Stimulated activated CD4-positive, alpha-beta T cell treated with anti-CD3 and anti-CD28 coated beads, Interleukin-12 subunit alpha, Interleukin-12 subunit beta, amount 100 ng/mL, for 48 hours (primary cell): ENCODE results near the gene C5.
"Not testable (repeated sequence)": the region's sequence is repeated elsewhere in the genome, so short reads cannot be mapped to it uniquely, and the experiment has no call there.

ENCODE experiments used
- DNase-seq, 3 donors: peaks; one replicate each; pipeline ENCODE4 v3.0.0-alpha.2; 2020; ENCODE audit warnings: low read depth in 2 of 3, low spot score in 1 of 3

The C5 gene

DNA sequence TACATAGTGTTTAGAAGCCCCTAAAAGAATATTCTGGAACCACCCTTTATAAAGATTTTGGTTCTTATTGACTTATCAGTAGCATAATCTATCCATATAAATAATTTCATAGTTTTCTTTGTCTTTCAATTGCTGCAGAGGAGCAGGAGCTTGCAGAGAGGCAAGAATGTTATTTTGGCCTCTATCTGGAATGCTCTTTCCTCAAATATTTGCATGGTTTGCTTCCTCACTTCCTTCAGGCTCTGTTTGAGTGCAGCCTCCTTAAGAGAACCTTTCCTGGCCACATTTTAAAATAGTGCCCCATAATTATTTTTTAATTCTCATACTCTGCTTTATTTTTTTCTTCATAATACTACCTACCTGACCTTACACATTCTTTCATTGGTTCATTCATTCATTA is 1.5 kb downstream of the C5 start:
- DNase-seq = no peak

DNA sequence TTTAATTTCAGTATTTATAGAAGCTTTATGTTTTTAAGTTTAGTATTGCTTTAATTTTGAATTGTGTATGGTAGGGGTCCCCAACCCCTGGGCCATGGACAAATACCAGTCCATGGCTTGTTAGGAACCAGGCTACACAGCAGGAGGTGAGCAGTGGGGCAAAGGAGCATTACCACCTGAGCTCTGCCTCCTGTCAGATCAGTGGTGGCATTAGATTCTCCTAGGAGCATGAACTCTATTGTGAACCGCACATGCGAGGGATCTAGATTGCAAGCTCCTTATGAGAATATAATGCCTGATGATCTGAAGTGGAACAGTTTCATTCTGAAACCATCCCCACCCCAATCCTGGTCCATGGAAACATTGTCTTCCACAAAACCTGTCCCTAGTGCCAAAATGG is 1.9 kb downstream of the C5 start:
- DNase-seq = no peak

DNA sequence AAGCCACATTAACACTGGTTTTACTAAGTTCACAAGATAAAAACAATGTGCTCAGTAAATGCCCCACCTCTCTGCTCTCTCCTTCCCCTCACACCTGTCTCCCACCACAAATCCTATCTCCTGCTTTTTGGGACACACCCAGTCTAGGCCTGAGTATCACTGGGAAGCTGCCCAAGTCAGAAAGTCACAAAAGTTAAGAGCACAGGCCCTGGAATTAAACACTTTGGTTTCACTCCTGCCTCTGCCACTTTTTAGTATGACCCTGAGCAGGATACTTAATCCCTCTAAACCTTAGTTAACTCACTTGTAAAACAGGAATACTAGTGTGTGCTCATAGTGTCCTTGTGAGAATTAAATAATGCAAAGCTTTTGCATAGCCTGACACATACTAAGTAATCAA is 11.3 kb downstream of the C5 start:
- no peak for DNase-seq

- no peak for DNase-seq
These were observed 11.7 kb downstream of the C5 start for GRCh38 chr9:121038362-121038761.

- not testable (repeated sequence) for DNase-seq
These were observed 14.4 kb downstream of the C5 start for GRCh38 chr9:121035717-121036116.

- DNase-seq = no peak
These were observed 15.5 kb downstream of the C5 start for GRCh38 chr9:121034529-121034928.

GRCh38 chr9:121029469-121029868 is 20.6 kb downstream of the C5 start:
- DNase-seq = no peak

DNA sequence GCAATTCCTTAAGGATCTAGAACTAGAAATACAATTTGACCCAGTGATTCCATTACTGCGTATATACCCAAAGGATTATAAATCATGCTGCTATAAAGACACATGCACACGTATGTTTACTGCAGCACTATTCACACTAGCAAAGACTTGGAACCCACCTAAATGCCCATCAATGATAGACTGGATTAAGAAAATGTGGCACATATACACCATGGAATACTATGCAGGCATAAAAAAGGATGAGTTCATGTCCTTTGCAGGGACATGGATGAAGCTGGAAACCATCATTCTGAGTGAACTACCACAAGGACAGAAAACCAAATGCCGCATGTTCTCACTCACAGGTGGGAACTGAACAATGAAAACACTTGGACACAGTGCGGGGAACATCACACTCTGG is 21.8 kb downstream of the C5 start:
- DNase-seq = not testable (repeated sequence)

DNA sequence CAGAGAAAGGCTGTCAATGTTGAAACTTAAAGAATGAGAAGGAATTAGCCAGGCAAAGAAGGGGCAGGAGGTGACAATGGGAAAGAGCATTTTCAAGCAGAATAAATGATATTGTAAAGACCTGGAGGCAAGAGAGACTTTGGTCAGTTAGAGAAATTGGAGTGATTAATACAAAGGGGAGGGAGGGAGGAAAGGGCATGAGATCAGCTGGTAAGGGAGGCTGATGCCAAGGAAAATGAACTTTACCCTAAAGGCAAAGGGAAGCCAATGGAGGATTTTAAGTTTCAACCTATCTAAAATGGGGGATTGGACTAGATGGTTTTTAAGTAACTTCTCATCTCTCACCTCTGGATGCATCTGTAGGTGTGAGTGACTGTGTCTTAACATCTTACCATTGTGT is 23.3 kb downstream of the C5 start:
- DNase-seq = no peak

GRCh38 chr9:121026260-121026691 is 23.8 kb downstream of the C5 start:
- DNase-seq = no peak

DNA sequence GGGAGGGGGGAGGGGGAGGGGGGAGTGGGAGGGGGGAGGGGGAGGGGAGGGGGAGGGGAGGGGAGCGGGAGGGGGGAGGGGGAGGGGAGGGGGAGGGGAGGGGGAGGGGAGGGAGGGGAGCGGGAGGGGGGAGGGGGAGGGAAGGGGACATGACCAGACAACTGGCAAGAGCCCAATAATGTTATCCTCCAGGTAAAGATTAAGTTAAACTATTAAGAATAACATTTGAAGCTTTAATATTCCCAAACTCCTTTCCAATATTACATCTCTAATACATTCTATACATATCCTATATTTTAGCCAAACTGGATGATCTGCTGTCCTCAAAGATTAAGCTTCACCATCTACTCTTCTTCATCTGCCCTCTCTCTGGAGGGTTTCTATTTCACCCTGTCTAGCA is 25.8 kb downstream of the C5 start:
- no peak for DNase-seq

GRCh38 chr9:121023064-121023463 is 27.0 kb downstream of the C5 start:
- DNase-seq = no peak

DNA sequence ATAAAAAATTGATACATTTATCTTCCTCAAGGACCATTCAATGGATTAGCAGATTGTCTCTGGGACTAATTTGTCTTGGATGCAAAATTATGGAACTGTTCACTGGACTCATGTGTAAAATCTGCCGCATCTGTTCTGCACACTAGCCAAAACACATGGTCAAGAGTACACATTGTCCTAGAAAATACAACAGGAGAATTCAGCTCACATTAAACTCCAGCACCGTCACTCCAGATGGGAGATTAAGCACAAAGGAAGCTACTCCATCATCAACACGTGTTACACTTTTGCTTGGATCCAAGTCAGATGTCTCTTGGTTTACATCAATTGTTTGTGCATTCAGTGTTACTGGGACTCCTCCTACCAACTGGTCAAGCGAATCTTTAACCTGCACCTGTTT is 28.8 kb downstream of the C5 start:
- no peak for DNase-seq

DNA sequence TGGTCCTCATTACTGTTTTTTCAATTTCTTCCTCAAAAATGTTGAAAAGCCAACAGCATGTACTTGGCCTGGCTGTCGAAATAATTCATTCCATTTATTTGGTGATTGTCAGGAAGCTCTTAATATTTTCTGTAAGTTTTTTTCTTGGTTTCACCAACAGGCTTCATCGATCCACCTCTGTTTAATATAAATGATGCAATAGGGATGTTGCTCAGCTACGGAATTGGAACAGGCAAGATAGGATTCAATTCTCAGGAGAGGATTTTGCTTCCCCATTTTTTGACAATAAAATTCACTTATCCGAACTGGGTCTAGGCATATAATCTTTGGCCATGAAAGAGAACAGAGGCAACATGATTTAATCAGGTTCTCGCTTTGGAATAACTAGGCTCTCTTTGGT is 30.8 kb downstream of the C5 start:
- no peak for DNase-seq

- no peak for DNase-seq
These were observed 36.2 kb downstream of the C5 start for GRCh38 chr9:121013911-121014310.

GRCh38 chr9:121009650-121010049 is 40.4 kb downstream of the C5 start:
- no peak for DNase-seq

DNA sequence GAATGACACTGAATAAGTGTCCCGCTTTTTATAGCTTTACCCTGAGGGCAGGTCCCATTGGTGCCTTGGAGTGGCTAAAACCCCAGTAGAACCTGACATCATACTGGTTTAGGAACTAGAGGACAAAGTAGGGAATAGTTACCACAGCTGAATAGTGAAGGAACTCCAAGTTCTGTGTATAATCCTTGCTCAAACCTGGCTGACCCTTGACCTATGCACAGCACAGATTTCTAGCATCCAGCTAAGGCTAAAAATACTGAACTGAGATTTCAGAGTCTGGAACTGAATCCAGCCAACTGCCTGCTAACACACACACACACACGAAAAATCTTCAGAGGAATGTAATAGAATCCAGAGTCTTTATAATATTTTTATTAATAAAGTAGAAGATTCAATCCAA is 50.8 kb downstream of the C5 start:
- DNase-seq = no peak

DNA sequence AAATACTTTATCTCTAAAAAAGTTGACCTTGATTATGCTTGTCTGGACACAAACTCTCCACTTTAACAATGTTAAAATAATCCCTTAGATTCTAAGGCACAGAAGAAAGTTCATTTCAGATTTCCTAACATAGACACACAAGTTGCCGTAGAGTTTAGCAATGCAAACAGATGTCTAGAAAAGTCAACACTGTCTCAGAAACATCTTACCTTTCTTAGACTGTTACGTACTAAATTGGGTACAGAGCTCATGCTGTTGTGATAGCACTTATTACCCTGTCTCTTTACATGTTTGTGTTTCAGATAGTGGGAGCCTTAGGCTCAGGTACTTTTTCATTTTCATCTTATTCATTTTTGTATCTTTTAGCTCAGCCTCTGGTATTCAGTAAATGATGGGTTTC is 52.0 kb downstream of the C5 start:
- DNase-seq = no peak

DNA sequence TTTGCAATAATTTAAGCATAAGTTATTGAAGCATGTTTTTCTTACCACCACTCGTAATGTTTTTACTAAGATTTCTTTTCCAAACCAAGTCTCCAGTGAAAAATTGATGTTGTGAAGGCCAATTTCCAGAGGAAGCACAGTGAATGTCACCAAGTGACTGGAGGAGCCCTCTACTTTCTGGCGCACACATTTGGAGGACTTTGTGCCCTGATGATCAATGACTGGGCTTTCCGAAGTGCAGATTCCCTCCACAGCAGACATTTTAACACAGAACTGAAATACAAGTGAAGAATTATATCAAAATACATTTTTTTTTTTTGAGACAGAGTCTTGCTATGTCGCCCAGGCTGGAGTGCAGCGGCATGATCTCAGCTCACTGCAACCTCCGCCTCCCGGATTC is 52.6 kb downstream of the C5 start:
- no peak for DNase-seq

DNA sequence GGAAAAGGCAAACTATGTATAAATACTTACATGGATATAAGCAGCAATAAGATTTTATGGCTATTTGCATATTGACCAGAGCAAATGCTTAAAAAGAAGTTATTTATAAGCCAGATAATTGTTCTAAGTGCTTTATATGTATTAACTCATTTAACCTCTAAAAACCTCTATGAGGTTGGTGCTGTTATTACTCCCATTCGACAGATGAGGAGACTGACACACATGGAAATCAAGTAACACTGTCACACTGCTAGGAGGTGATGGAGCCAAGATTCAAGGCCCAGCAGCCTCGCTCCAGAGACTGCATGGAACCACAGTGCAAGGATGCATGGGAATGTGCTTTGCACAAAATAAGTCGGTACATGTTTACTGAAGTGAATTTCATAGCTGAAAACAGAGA is 53.7 kb downstream of the C5 start:
- no peak for DNase-seq

GRCh38 chr9:120989065-120989464 is 61.0 kb downstream of the C5 start:
- no peak for DNase-seq

DNA sequence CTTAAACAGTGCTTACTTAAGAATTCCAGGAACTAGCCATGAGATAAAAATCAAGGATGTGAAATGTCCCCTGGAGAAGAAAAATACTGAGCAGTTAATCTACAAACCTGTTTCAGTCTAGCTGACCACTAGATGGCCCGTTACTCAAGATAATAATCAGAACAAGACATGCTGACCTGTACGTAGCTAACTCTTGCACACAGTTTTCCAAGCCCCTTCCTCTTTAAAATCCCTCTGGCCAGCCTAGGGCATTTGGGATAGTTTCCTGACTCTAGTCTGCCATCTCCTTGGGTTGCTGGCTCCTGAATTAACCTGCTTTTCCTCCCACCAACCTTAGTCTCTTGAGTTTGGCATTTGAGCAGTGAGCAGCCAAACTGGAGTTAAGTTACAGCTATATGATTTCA is 64.3 kb downstream of the C5 start:
- DNase-seq = no peak

DNA sequence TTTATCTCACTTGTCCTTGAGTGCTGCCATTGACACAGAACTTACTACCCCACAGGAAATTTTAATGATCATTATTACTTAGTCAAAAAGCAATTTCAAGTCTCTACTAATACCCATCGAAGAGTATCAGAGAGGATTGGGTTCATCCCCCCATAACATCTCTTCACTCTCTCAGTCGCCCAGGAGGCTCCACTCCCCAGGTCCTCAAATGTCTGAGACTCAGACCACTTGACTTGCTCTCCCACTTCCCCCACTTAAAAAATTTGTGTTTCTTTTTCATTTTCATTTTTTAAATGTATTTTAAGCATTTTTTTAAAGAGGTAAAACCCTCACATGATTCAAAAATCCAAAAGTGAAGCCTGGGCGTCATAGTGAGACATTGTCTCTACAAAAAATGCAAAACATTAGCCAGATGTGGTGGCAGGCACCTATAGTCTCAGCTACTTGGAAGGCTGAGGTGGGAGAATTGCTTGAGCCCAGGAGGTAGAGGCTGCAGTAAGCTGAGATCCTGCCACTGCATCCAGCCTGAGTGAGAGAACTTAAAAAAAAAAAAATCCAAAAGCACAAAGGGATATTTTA is 66.7 kb downstream of the C5 start:
- no peak for DNase-seq

DNA sequence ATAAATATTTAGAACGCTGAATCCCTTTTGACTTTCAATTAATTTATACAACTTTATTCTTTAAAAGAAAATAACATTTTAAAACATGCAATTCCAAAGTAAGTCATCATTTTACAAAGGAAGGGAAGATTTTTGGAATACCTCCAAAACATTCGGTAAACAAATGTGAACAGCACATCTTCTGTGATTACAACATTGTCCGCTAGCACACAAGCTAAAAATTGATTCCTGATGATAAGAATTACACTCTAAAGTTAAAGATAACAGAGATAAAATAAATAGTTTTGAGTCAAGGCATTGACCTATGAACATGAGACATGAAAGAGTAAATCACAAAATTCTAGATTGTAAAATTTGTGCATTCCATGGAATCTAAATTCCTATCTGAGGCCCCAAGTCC is 67.2 kb downstream of the C5 start:
- DNase-seq = no peak
